Epithelial cell of esophagus (primary cell): ENCODE results near the gene TMEM40.
"Not testable (repeated sequence)": the region's sequence is repeated elsewhere in the genome, so short reads cannot be mapped to it uniquely, and the experiment has no call there.

ENCODE experiments used
- DNase-seq: peaks from one replicate; pipeline ENCODE4 v3.0.0; 2010; ENCODE audit warnings: low read depth
- H3K4me3 ChIP-seq: 2 replicates; pipeline ENCODE4 v1.5.1; 2011; ENCODE audit warnings: mild to moderate bottlenecking, low read length, control low read depth
- TF ChIP-seq, protein P1 (sequence below): IDR thresholded peaks from 2 replicates; pipeline ENCODE4 v1.5.1; 2011; ENCODE audit warnings: low read depth, mild to moderate bottlenecking, low read length, control low read depth, inconsistent platforms; ENCODE audit not compliant: insufficient read depth; ENCODE audit errors: missing control alignments

TMEM40 gene

DNA sequence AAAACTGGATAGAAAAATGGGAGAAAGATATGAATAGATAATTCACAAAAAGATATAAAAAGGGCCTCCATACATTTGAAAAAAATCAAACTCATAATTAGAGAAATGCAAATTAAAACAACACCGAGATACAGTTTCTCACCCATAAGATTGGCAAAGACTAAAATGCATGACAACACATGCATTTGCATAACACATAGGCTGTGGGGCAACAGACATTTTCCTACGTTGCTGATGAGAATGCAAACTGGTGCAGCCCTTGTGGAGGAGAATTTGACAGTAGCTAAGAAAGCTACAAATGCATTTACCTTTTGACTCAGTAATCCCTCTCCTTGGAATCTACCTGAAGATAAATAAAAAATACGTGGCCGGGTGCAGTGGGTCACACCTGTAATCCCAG lies 26.0 kb upstream of the TMEM40 start:
- TF ChIP-seq, protein P1, sequence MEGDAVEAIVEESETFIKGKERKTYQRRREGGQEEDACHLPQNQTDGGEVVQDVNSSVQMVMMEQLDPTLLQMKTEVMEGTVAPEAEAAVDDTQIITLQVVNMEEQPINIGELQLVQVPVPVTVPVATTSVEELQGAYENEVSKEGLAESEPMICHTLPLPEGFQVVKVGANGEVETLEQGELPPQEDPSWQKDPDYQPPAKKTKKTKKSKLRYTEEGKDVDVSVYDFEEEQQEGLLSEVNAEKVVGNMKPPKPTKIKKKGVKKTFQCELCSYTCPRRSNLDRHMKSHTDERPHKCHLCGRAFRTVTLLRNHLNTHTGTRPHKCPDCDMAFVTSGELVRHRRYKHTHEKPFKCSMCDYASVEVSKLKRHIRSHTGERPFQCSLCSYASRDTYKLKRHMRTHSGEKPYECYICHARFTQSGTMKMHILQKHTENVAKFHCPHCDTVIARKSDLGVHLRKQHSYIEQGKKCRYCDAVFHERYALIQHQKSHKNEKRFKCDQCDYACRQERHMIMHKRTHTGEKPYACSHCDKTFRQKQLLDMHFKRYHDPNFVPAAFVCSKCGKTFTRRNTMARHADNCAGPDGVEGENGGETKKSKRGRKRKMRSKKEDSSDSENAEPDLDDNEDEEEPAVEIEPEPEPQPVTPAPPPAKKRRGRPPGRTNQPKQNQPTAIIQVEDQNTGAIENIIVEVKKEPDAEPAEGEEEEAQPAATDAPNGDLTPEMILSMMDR, result no peak
- no peak for DNase-seq
- H3K4me3 ChIP-seq, result no peak overlapping the region

DNA sequence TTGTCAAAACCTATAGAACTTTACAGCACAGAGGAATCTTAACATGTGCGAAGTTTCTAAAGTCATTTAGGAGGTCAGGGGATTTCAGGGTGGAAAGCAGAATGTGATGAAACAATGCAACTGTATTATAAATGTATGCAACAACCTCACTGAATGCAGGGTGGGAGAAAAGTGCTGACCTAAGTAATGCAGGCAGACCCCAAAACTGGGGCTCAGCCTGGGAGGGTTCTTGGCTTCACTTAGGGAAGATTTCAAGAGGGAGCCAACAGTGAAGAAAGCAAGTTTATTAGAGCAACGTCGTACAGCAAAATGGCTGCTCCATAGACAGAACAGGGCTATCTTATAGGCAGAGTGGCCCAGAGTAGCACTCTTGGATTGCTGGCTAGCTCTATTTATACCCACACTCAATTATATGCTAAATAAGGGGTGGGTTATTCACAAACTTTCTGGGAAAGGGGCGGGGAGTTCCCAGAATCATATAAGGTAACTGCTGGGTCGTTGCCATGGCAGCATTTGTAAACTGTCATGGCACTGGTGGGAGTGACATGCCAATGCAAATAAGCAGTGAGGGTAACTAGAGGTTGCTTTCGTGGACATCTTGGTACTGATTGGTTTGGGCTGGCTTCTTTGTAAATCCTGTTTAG lies 23.2 kb upstream of the TMEM40 start:
- no peak overlapping the region for H3K4me3 ChIP-seq
- no peak for DNase-seq
- TF ChIP-seq, protein P1, result no peak

DNA sequence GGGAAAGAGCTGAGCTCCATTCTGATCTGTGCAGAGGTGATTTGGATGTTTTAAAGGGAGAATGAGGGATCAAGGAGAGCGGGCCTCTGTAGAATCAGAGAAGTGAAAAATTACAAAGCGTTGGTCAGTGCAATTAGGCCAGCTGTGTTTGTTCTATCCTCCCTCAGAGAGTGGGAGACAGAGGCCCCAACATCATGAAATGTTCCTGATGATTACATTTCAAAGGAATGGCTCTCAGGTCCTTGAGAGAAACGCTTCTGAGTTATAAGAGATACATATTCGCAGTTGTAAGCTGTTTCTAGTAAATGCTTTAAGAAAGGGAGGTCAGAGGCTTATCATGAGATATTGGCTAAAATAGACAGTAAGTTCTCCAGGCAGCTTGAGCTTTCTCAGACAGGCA lies 21.7 kb upstream of the TMEM40 start:
- no peak for DNase-seq
- TF ChIP-seq, protein P1, result no peak
- no peak overlapping the region for H3K4me3 ChIP-seq

DNA sequence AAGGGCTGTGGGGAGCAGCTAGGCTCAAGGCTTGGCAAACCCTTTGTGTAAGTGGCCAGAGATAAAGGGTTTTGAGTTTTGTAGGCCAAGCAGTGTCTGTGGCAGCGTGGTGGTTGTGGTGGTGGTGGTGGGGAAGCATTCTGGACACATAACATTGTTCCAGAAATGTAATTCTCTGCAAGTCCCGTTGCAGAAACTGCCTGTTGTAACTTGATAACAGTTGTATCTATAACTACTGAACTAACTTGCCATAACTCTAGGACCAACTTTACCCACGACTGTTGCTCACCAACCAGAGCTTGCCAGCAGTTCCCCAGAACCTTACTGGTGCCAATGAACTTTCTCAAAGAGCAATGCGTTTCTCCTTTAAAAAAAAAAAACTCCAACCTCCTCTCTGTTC lies 18.1 kb upstream of the TMEM40 start:
- DNase-seq, result no peak
- no peak overlapping the region for H3K4me3 ChIP-seq
- TF ChIP-seq, protein P1, result no peak

DNA sequence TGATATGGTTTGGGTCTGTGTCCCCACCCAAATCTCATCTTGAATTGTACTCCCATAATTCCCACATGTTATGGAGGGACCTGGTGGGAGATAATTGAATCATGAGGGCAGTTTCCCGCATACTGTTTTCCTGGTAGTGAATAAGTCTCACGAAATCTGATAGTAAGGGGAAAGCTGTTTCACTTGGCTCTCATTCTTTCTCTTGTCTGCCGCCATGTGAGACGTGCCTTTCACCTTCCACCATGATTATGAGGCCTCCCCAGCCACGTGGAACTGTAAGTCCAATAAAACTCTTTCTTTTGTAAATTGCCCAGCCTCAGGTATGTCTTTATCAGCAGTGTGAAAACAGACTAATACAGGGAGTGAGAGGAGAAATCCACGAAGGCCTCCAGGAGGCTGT lies 16.9 kb upstream of the TMEM40 start:
- not testable (repeated sequence) for H3K4me3 ChIP-seq, DNase-seq

DNA sequence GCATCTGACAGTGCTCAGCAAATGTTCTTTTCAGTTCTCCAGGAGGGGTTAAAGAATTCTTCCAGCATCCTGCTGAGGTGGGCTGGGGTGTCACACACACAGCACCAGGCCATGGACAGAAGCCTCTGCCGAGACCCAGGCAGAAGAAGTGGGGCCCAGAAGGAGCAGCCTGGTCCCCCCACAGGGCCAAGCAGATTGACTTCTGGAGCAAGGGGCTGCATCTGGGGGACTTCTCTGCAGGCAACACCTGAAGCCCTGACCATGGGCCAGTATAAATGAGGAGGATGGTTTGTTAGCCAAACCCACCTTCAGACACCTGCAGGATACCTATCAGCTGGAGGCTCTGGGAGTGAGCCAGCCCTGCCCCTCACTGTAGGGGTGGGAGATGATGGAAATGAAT lies 16.2 kb upstream of the TMEM40 start:
- no peak for DNase-seq
- TF ChIP-seq, protein P1, result no peak
- H3K4me3 ChIP-seq, result no peak overlapping the region

DNA sequence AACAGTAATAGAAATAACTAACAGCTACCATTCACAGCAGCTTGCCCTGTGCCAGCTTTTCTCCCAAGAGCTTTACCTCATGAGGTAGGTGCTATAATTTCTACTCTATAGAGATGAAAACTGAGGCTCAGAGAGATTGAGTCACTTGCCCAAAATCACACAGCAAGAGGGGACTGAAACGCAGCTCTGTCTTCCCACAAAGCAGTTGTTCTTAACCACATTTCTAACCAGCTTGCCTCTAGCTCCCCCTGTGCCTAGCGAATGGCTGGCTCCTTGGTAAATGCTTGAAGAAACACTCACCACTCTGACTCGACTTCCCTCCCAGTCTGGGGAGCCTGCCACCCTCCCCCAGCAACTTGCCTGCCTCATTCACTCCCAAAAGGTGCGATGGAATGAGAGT lies 15.6 kb upstream of the TMEM40 start:
- no peak for DNase-seq
- no peak overlapping the region for H3K4me3 ChIP-seq
- TF ChIP-seq, protein P1, result no peak

DNA sequence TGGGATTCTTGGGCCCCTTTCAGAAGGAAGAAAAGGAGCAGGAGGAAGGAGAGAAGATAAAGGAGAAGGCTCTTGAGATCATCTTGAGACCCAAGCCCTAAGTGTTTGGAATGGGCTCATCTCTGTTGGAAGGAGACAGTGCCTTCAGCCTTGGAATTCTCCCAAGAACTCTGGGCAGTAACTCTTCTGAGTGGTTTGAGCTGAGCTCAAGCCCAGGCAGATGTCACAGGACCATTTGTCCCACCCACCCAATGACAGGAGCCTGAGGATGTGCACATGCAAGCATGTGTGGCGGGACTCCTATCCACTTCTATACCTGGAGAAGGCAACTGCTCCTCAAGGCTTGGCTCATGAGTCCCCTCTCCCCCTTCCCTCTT lies 14.6 kb upstream of the TMEM40 start:
- no peak overlapping the region for H3K4me3 ChIP-seq
- DNase-seq, result no peak
- TF ChIP-seq, protein P1, result no peak
